ENCODE results near the gene PEA15.

Gene PEA15

GRCh38 chr1:160244209-160244608 is 39.0 kb downstream of the PEA15 start (continued):
- TF ChIP-seq ZBTB26 (tag by site-specific recombination; optimal IDR thresholded peaks at IDR 0.05) (no peak), ZNF530 (tag by site-specific recombination; IDR thresholded peaks at IDR 0.05; ENCODE audit: low read depth) (no peak), ZBTB1 (tag by site-specific recombination; IDR thresholded peaks at IDR 0.05) (no peak), ZNF518A (tag by site-specific recombination; conservative IDR thresholded peaks at IDR 0.05; ENCODE audit: low read depth) (no peak), ZNF621 (tag by site-specific recombination; IDR thresholded peaks at IDR 0.05) (no peak), PRDM6 (tag by site-specific recombination; IDR thresholded peaks at IDR 0.05) (peak; percentile 21; the same call in 1 of the 2 replicates), ZNF157 (tag by site-specific recombination; IDR thresholded peaks at IDR 0.05) (no peak), SP2 (tag by site-specific recombination; IDR thresholded peaks at IDR 0.05) (no peak), ZBTB49 (tag by site-specific recombination; IDR thresholded peaks at IDR 0.05; ENCODE audit: low read depth) (no peak), WT1 (tag by site-specific recombination; IDR thresholded peaks at IDR 0.05) (peak; percentile 63; the same call in 1 of the 2 replicates), SP7 (tag by site-specific recombination; IDR thresholded peaks at IDR 0.05) (0 out of 2 replicates have a peak, but pooled peaks have one; percentile 61), BCL11A (tag by site-specific recombination; IDR thresholded peaks at IDR 0.05; ENCODE audit: low read depth) (peak; percentile 44; the same call in 1 of the 2 replicates)

- ChIA-PET CTCF (interaction anchor here (0.6 to 3.3 kb wide), 6 partner anchors 9 to 129 kb away, joined by 3 to 17 read pairs (median 5); no protein-coding TSS in a partner anchor), POLR2A (interaction anchor here (1.0 to 1.3 kb wide), 2 partner anchors 17 to 40 kb away, joined by 3 to 4 read pairs; partner anchors contain the start of gene DCAF8)
- Histone ChIP-seq H3K4me1 (ENCODE audit: control insufficient read depth, insufficient read depth, low read length) (peaks cover 19% of the 10 kb centered on the region), H3K36me3 (ENCODE audit: control insufficient read depth in 2 of 2, insufficient read depth in 1 of 2, low read length in 2 of 2) (peaks cover 12 to 38% of the 10 kb centered on the region in 2 experiments), H3K27ac (ENCODE audit: extremely low read depth, low read depth, low read length) (no peak overlapping the region), H3K4me3 (ENCODE audit: low read depth, low read length) (no peak overlapping the region), H3K9me3 (ENCODE audit: control insufficient read depth, insufficient read depth, low read depth, low read length) (no peaks in the 10 kb centered on the region)
- no peak for TF ChIP-seq GLIS2 (tag by site-specific recombination; IDR thresholded peaks at IDR 0.05)
- TF ChIP-seq GLI2 (tag by site-specific recombination; IDR thresholded peaks at IDR 0.05; ENCODE audit: borderline replicate concordance, low read depth): no peak
- no peak for TF ChIP-seq ZSCAN30 (tag by site-specific recombination; IDR thresholded peaks at IDR 0.05)
- TF ChIP-seq ZNF530 (tag by site-specific recombination; IDR thresholded peaks at IDR 0.05; ENCODE audit: low read depth): no peak
- no peak for TF ChIP-seq ZNF513 (tag by site-specific recombination; IDR thresholded peaks at IDR 0.05)
- no peak for TF ChIP-seq ZNF19 (tag by site-specific recombination; IDR thresholded peaks at IDR 0.05; ENCODE audit: low read depth)
- TF ChIP-seq ZNF169 (tag by site-specific recombination; IDR thresholded peaks at IDR 0.05): no peak
- no peak for TF ChIP-seq ZNF707 (tag by site-specific recombination; IDR thresholded peaks at IDR 0.05)
- no peak for TF ChIP-seq ZNF433 (tag by site-specific recombination; IDR thresholded peaks at IDR 0.05; ENCODE audit: low read depth)
- no peak for TF ChIP-seq ZNF16 (tag by site-specific recombination; IDR thresholded peaks at IDR 0.05; ENCODE audit: low read depth)
- no peak for TF ChIP-seq GLI4 (tag by site-specific recombination; IDR thresholded peaks at IDR 0.05)
- TF ChIP-seq ZNF214 (tag by site-specific recombination; IDR thresholded peaks at IDR 0.05; ENCODE audit: borderline replicate concordance): no peak
- TF ChIP-seq MEIS1 (CRISPR knock-in tag; IDR thresholded peaks at IDR 0.05; ENCODE audit: borderline replicate concordance): no peak
- TF ChIP-seq ZNF426 (tag by site-specific recombination; IDR thresholded peaks at IDR 0.05): no peak
- no peak for TF ChIP-seq ZNF596 (tag by site-specific recombination; IDR thresholded peaks at IDR 0.05)
Measured at GRCh38 chr1:160245434-160245833, 40.2 kb downstream of the PEA15 start.
